Measurements from ENCODE around the gene HOXD3.
A peak's percentile ranks its signal among the peaks of the same experiment; 100 is the strongest.

The HOXD3 gene

DNA sequence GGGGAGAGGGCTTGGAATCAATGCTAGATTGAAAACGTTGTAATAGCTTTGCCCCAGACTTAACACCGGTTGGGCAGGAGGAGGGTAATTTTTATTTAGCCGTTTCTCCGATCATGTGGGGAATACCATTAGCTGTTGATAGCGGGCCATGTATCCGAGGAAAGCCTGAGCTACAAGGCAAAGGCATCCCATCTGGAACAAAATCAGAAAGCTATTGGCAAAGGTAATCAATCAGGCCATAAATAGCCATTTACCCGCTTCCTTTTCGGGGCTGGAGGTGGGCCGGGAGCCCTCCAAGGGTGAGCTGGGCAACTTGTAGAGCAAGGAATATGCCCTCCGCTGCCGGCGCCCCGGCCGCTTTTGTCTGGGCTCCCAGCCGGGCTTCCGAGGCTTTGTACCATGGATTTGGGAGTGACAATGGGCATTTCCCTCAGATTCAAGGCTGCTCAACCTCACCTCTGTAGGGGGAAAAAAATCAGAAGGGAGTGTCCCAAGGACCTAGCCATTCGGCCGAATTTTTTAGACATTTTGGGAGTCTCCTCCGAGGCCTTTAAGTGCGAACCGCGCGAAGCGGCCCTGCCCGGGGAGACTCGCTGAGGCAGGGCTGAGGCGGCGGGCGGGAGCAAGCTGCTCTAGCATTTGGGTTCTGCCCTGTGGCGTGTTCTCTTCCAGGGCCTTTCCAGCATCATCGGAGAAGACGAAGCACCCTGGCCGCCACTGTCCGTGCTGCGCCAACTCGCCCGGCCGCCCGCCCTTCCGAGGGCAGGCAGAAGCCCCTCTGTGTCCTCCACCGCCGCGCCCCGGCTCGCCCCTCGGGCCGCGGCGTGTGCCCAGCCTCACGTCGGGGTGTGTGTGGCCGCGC, 35.7 kb upstream of the HOXD3 start:
- no peak for DNase-seq (ENCODE audit: low spot score)

DNA sequence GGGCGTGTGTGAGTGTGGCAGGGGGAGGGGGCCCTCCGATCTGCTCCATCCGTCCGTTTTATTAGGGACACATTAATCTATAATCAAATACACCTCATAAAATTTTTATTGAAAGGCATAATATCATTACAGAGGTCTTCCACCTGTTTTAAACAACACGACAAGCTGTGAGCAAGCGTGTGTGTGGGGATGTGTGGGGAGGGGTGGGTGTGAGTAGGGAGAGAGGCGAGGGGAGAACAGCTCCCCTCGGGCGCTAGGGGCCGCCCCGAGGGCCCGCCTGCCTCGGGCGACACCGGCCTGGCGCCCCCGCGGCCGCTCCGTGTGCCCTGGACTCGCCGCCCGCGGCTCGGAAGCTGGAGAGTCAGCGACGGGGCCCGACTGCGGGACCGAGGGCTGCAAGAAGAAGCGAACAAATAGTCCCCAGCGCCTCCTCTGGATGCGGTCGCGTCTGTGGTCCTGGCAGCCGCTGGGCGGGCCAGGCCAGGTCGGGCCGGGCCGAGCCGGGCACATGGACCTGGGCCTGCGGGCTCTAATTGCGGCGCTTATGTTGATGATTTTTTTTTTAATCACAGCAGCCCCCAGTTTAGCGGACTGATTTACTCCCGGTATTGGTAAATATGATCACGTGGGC, 34.9 kb upstream of the HOXD3 start:
- DNase-seq (ENCODE audit: low spot score), result no peak

DNA sequence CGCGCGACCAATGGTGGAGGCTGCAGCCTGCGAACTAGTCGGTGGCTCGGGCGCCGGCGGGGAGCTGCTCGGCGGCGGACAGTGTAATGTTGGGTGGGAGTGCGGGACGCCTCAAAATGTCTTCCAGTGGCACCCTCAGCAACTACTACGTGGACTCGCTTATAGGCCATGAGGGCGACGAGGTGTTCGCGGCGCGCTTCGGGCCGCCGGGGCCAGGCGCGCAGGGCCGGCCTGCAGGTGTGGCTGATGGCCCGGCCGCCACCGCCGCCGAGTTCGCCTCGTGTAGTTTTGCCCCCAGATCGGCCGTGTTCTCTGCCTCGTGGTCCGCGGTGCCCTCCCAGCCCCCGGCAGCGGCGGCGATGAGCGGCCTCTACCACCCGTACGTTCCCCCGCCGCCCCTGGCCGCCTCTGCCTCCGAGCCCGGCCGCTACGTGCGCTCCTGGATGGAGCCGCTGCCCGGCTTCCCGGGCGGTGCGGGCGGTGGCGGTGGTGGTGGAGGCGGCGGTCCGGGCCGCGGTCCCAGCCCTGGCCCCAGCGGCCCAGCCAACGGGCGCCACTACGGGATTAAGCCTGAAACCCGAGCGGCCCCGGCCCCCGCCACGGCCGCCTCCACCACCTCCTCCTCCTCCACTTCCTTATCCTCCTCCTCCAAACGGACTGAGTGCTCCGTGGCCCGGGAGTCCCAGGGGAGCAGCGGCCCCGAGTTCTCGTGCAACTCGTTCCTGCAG, 34.3 kb upstream of the HOXD3 start, which contains the start of gene HOXD9:
TSS of gene HOXD9 (plus strand) at position 37 of the 728 bp plus-strand sequence. CDS start at position 87, 50 bp downstream.
- no peak for DNase-seq (ENCODE audit: low spot score)

DNA sequence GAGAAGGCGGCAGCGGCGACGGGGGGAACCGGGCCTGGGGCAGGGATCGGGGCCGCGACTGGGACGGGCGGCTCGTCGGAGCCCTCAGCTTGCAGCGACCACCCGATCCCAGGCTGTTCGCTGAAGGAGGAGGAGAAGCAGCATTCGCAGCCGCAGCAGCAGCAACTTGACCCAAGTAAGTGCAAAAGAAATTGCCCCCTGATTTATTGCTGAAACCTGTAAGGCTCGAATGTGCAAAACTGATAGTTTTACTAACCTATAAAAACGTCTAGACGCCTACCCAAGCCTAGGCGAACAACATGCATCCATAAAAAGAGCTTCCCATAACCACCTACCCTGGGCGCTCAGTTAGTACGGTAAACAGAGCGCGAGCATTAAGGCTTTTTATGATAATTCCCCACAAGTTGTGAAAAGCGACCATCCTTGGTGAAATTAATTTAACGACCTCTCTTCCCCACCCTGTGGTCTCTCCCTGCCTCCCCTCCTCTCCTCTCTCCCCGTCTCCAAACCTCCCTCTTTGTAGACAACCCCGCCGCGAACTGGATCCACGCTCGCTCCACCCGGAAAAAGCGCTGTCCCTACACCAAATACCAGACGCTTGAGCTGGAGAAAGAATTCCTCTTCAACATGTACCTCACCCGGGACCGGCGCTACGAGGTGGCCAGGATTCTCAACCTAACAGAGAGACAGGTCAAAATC, 33.5 kb upstream of the HOXD3 start:
- DNase-seq (ENCODE audit: low spot score), result no peak

DNA sequence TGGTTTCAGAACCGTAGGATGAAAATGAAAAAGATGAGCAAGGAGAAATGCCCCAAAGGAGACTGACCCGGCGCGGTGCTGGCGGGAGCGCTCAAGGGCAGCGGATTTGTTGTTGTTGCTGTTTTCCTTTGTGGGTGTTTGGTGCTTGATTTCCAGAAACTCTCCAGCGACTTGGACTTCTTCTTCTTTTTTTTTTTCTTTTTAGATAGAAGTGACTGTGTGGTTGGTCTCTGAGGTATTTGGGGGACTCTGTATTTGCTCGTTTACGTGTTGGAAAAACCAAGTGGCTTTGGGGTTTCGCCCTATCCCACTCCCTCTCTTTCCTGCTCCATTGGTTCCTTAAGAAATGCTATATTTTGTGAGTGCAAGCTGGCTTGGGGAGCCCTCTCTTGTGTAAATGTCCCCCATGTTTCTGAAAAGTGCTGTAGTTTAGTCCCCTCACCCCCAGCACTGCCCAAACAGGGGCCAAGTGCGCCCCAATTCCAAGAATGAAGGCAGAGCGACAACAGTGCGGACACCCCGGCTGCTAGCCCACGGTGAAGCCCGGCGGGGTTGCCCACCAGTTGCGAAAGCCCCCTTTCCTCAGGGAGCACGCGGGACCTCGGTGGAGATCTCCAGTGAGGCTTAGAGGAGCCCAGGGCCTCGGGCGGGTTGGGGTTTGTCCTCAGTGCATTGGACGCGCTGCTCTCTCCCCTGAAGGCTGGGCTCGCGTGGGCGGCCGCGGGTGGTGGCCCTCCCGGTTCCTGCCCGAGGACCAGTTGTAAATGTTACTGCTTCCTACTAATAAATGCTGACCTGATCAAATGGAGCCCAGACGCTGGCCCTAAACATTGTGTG, 32.8 kb upstream of the HOXD3 start:
- no peak for DNase-seq (ENCODE audit: low spot score)

DNA sequence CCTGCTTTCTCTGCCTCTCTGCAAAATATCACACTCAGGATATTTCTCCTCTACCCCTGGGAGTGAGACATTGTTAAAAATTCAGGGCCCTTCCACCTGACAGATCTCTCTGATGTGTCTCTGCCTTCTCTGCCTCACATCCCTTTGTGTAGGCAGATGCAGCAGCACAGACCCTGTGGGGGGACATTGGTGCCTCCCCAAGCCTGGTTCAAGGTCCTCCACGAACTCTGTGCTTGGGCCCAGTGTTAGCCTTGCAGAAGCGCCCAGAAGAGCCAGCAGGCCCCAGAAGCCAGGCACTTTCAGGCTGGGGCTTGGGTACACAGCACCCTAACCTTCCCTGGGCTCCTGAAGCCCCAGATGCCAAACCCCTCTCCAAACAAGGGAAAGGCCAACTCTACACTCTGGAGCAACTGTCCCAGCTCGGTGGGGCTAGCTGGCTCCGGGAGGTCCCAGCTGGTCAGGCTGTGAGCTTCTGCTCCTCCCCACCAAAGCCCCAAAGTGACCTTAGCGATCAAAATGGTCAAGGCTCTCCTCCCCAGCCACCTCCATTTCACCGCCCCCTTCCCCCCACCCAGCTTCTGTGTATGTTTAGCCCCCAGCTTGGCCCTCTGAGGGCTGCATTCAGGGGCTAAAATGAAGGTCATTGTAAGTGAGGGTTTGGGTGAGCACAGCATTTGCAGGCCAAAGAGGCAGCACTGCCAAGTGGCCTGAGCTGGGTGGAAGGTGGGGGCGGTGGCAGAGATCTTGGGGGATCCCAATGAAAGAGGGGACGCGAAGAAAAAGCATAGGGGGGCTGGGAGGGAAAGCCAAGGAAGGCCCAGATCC, 31.9 kb upstream of the HOXD3 start:
- DNase-seq (ENCODE audit: low spot score), result no peak

DNA sequence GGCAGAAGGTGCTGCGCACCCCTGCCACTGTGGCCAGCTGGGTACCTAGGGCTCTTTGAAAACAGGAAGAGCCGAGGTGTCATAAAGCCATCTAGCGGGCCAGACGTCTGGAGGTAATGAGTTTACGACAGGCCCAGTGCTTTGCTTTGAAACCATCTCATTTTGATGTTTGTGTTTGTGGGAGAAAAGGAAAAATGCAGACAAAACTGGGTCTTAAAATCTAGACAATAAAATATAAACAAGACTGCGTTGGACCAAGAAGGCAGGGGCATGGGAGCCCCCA, 31.4 kb upstream of the HOXD3 start:
- DNase-seq (ENCODE audit: low spot score), result no peak

DNA sequence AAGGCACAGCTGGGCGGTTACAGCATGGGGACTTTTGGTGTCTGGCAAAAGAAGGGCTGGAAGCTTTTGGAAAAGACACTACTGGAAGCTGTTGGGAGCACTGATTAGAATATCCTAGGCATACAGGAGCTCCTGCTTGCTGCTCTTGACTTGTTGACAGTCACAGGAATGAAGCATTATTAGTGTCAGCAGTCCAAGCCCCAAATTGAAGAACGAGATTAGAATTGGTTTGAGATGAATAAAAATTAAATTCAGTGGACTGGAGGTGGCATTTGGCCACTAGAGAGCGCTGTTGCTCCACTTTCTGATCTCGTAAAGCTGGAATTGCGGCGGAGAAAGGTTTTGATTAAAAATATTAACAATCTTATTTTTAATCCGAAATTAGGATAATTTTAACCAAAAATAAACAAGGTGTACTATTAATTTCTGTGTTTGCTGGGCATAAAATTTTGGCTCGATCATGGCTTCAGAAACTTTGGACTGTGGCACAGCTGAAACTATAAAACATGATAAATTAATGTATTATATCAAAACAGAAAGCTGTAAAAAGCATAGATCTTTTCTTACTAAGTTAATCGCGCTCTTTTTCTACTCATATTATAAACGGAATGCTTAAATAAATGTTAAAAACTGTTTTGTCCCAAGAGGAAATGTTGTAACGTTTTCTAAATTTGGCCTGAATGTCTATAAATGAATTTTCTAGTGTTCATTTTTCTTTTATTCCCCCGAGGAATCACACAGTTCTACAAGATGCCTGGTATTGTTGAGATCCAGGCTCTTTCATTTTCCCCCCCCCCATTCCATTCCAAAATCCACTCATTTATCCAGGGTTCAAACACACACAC, 30.0 kb upstream of the HOXD3 start:
- peak; percentile 76 for DNase-seq (ENCODE audit: low spot score)

DNA sequence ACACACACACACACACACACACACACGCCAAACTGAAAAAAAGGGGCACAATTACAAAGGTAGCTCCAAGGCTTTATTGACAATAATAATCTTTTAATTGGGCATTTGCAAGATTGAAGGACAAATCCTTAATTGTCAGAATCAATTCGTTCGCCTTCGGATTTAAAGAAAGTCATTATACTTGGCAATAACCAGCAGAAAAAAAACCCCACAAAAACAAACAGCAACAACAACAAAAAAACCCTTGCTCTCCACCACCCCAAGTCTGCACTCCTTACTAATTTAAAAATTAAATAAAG, 29.4 kb upstream of the HOXD3 start:
- DNase-seq (ENCODE audit: low spot score), result no peak

DNA sequence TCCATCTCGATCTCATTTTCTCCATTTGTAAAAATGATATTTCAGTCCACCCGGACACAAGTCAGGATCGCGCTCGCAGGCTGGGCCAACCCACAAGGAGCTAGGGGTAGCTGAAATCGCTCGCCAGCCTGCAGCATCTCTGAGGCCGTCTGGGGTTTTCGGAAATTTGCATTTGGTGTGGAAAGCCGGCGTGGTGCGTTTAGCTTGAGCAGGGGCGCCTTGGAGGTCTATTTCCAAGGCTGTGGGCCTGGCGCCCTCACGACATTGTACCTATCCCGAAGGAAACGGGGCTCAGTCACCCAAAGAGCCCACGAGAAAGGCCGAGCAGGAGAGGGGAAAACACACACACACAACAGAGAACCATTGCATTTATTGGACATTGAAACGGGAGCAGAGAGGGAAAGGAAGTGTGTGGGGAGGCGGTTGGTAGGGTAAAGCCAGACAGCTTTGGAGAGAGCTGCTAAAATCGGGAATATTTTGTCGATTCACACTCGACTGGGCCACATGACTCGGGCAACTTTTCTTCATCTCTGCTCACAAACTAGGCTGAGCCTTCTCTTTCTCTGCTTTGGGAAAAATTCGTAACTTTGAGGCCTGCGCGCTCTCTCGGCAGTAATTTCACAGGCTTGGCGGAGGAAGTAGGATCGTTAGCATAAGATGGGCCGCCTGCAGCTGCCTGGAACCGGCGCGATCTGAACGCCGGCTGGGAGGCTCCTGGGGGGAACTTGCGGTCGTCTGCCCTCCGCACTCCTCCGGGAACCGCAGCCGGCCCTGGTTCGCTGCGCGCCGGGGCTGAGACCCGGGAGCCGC, 28.7 kb upstream of the HOXD3 start:
- no peak for DNase-seq (ENCODE audit: low spot score)

DNA sequence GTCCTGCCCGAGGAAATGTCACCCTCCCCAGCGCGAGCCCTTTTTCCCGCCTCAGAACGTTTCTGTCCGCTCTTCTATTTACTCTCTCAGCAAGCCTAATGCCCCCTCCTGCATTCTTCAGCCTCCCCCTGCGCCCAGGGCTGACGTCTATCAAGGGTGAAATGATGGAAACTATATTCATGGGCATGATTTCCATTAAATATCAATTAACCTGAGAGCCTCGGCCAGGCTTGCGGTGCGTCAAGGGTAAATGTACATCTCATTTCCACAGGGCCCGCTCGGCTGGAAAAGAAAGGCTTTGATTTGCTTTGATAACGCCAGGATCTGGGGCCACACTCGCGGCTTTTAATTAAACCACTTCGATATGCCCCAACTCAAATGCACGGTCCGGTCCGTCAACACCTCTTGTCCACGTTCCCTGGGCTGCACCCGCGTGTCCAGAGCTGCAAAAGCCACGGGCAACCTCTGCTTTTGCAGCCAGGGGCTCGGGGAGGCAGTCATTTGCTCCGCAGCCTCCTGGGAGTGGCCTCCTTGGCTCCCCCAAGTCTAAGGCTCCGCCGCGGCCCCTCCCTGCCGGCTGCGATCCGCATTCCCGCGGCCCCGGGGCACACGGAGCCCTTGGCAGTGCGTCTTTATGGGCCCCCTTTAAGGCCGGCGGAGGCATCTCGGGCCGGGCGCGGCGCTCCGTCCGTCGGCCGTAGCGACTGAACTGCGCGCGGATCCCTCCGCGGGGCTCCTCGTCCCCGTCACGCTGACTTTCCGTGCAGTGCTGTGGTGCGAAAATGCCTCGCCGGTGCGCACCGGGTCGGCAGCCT, 27.9 kb upstream of the HOXD3 start, which contains the start of gene HOXD8:
TSS of gene HOXD8 (plus strand) at position 724 of the 815 bp plus-strand sequence. CDS start 662 bp downstream, outside the sequence.
- DNase-seq (ENCODE audit: low spot score), result no peak

DNA sequence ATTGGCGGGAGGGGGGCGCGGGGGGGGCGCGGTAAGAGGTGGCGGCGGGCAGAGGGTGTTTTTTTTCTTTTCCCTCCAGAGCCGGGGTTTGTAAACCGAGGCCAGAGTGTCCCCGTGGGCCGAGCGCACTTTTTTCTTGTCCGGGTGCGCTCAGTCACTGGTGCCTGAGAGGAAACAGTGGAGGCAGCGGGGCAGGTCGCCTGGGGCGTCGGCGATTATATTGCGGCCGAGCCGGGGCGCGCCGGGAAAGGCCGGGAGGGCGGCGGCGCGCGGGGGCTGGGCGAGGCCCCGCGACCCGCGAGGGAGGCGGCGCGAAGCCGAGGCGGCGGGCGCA, 27.3 kb upstream of the HOXD3 start:
- no peak for DNase-seq (ENCODE audit: low spot score)

DNA sequence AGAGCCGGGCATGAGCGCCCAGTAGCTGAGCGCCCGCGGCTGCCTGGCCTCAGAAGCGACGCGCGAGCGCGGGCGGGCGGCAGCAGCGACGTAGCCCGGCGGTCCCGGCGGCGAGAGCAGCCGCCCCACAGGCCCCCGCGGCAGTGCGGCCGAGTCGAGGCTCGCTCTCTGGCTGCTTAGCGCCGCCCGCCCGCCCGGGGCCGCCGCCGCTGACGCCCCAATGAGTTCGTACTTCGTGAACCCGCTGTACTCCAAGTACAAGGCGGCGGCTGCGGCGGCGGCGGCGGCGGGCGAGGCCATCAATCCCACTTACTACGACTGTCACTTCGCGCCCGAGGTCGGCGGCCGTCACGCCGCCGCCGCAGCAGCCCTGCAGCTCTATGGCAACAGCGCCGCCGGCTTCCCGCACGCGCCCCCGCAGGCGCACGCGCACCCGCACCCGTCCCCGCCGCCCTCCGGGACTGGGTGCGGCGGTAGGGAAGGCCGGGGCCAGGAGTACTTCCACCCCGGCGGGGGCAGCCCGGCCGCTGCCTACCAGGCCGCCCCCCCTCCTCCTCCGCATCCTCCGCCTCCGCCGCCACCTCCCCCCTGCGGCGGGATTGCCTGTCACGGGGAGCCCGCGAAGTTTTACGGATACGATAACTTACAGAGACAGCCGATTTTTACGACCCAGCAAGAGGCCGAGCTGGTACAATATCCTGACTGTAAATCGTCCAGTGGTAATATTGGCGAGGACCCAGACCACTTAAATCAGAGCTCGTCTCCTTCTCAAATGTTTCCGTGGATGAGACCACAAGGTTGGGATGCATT, 26.8 kb upstream of the HOXD3 start:
- DNase-seq (ENCODE audit: low spot score), result no peak

DNA sequence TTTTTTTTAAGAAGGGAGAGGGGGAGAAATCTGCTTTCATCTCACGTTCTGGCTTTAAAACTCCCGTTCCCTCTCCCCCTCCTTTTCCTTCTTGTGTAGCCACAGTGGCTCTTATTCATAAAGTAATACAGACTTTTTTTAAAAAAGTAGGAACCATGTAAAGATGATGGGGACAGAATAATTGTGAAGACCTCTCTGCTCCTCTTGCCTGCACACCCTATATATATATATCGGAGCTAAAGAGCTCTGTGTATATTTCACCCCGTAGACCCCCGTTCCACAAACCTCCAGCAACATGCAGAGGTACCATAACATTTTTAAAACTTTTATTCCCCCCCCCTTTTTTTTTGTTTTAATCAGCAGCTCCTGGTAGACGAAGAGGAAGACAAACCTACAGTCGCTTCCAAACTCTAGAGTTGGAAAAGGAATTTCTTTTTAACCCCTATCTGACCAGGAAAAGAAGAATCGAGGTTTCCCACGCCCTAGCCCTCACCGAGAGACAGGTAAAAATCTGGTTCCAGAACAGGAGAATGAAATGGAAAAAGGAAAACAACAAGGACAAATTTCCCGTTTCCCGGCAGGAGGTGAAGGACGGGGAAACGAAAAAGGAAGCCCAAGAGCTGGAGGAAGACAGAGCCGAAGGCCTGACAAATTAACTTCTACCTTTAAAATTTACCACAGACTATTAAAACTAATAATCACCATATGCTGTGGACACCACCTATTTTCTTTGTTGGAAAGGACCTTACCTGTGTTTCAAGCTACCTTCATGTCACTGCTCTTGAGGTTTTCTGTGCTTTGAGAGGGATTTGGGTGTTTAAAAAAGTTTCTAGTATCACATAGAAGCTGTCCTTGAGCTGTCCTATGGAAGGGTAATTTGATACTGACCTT, 25.9 kb upstream of the HOXD3 start:
- DNase-seq (ENCODE audit: low spot score), result no peak

DNA sequence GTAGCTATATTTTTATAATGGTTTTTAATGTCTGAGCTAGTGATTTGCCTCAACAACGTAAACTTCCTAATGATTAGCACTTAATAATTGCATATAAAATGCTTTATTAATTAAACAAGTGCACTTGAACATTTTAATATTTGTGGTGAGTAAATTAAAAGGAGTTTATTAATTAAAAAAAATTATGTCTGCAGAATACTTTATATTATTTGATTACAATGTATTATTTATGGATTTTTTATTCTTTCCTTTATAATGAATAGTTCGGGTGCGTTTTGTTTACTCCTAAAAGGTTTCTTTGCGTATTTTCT, 25.3 kb upstream of the HOXD3 start:
- DNase-seq (ENCODE audit: low spot score), result no peak
